HG03378 (cell line): ENCODE results near the gene PDZD7.
A peak's percentile ranks its signal among the peaks of the same experiment; 100 is the strongest.

Experiments used
- ATAC-seq: cut with Tn5 transposase; IDR thresholded peaks from one replicate; pipeline ENCODE4 v1.9.1; 2021; ENCODE audit warnings: mild to moderate bottlenecking, moderate library complexity; ENCODE audit not compliant: unreplicated experiment

Gene PDZD7

GRCh38 chr10:101005361-101005760 lies 25.6 kb downstream of the PDZD7 start:
- no peak for ATAC-seq

- no peak for ATAC-seq
Measured at GRCh38 chr10:101003639-101004206, 27.2 kb downstream of the PDZD7 start.

- ATAC-seq = no peak
Measured at GRCh38 chr10:101002456-101002855, 28.5 kb downstream of the PDZD7 start.

GRCh38 chr10:101001659-101002035 lies 29.3 kb downstream of the PDZD7 start:
- ATAC-seq = no peak

GRCh38 chr10:101000915-101001658 lies 29.8 kb downstream of the PDZD7 start:
- ATAC-seq = no peak

GRCh38 chr10:101000127-101000914 lies 30.6 kb downstream of the PDZD7 start:
- no peak for ATAC-seq

- no peak for ATAC-seq
Measured at GRCh38 chr10:100999742-101000126, 31.2 kb downstream of the PDZD7 start, which contains the start of gene LZTS2. Gene LZTS2, plus strand, starts transcription at chr10:100999808. Its CDS starts 2,731 bp downstream, at chr10:101002539.

- no peak for ATAC-seq
Measured at GRCh38 chr10:100998991-100999741, 31.8 kb downstream of the PDZD7 start.

- ATAC-seq = no peak
Measured at GRCh38 chr10:100998183-100998990, 32.5 kb downstream of the PDZD7 start.

GRCh38 chr10:100997360-100998182 lies 33.4 kb downstream of the PDZD7 start:
- no peak for ATAC-seq

- no peak for ATAC-seq
Measured at GRCh38 chr10:100996678-100997359, 34.1 kb downstream of the PDZD7 start.

GRCh38 chr10:100995181-100995580 lies 35.7 kb downstream of the PDZD7 start:
- ATAC-seq = no peak

GRCh38 chr10:100993986-100994708 lies 36.8 kb downstream of the PDZD7 start:
- ATAC-seq = no peak

- ATAC-seq = no peak
Measured at GRCh38 chr10:100989088-100989487, 41.8 kb downstream of the PDZD7 start.

- no peak for ATAC-seq
Measured at GRCh38 chr10:100988166-100988565, 42.8 kb downstream of the PDZD7 start.

GRCh38 chr10:100987685-100988049 lies 43.3 kb downstream of the PDZD7 start:
- ATAC-seq = no peak

GRCh38 chr10:100986952-100987684 lies 43.8 kb downstream of the PDZD7 start, which contains the start of the genes MRPL43 and TWNK:
Gene MRPL43, minus strand, starts transcription at chr10:100987497. Its CDS starts 54 bp downstream, at chr10:100987443.
Gene TWNK, plus strand, starts transcription at chr10:100987543. Its CDS starts 668 bp downstream, at chr10:100988211.
- ATAC-seq = peak; percentile 70
